22Rv1 (cell line): Measurements from ENCODE around the gene RAB40AL.
"Not testable (repeated sequence)": the region's sequence is repeated elsewhere in the genome, so short reads cannot be mapped to it uniquely, and the experiment has no call there.

Source experiments
- H3K27ac ChIP-seq: fragments of 450-650 bp; 2 replicates; pipeline ENCODE4 v1.5.1; 2017
- CTCF ChIP-seq: fragments of 450-650 bp; IDR thresholded peaks from 2 replicates; pipeline ENCODE4 v1.5.1; 2017; ENCODE audit warnings: mild to moderate bottlenecking
- ZFX ChIP-seq: fragments of 450-650 bp; IDR thresholded peaks from 2 replicates; pipeline ENCODE4 v1.6.1; 2017; ENCODE audit warnings: antibody characterized with exemption, borderline replicate concordance

RAB40AL gene

DNA sequence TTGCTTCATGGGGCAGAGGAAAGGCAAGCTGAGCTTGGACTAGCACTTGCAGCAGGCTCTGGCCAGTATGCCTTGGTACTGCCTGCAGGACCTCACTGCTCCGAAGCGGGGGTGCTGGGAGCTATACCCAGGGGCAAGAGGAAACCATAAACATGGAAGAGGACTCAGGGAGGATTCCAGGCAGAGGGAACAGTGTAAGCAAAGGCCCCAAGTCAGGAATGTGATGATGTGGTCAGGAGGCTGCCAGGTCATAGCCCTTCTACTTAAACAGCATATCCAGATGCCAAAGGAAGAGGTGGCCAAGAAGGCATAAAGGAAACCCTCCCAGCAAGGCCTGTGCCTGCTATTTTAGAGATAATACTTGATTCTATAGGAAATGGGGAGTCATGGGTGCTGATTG is 31.1 kb downstream of the RAB40AL start:
- H3K27ac ChIP-seq, result no peak overlapping the region
- no peak for TF ChIP-seq ZFX
- TF ChIP-seq CTCF, result no peak

DNA sequence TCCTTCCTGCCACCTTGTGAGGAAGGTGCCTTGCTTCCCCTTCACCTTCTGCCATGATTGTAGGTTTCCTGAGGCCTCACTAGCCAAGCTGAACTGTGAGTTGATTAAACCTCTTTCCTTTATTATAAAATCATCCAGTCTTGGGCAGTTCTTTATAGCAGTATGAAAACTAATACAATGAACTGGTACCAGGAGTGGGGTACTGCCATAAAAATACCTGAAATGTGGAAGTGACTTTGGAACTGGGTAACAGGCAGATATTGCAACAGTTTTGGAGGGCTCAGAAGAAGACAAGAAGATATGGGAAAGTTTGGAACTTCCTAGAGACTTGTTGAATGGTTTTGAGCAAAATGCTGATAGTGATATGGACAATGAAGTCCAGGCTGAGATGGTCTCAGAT is 34.5 kb downstream of the RAB40AL start:
- not testable (repeated sequence) for H3K27ac ChIP-seq

DNA sequence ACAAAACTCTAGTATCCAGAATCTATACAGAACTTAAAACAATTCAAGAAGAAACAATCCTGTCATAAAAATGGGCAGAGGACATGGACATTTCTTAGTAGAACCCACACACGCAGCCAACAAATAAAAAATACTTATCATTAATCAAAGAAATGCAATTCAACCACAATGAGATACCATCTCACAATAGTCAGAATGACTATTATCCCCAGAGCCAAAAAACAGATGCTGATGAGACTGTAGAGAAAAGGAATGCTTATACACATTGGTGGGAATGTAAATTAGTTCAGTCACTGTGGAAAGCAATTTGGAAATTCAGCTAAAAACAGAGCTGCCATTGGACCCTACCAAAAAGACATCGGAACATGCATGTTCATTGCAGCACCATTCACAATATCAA is 37.9 kb downstream of the RAB40AL start:
- no peak overlapping the region for H3K27ac ChIP-seq
- TF ChIP-seq CTCF, result no peak
- no peak for TF ChIP-seq ZFX

DNA sequence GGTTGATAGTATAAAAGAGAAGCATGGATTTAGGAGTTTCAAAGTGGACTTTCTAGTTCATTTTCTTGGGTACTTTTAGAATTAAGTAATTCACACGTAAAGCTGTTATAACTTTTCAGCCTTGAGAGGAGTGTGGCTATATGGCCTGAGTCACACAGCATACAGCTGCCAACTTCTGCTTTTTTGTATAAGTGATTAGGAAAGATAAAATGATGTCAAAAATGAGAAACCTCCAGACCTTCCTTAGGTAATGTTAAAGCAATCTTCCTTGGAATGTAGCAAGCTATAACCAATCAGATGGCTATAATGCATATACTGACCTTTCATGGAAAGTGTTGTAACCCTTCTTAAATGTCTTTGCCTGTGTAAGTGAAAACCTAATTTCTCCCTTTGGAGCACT is 39.2 kb downstream of the RAB40AL start:
- TF ChIP-seq CTCF (no peak), ZFX (no peak)
- no peak overlapping the region for H3K27ac ChIP-seq

GRCh38 chrX:102976793-102977495 is 39.9 kb downstream of the RAB40AL start:
- TF ChIP-seq CTCF (no peak), ZFX (no peak)
- no peak overlapping the region for H3K27ac ChIP-seq

DNA sequence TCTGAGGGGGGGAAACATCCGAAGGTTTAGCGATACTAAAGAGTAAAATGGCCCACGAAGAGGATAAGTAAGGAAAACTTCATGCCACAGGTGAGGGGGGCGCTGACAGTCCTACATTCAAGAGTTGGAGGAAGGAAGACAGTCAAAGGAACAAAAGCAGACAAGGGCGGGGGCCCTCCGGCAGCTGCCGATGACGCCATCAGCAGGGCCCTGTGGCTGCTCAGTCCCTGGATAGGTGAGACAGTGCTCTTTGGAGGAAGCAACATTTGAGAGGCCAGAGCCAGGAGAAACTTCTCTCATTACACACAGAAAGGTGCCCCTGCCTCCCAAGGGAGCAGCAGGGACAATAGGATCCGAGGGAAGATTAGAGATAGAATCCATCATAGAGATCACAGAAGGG is 41.5 kb downstream of the RAB40AL start:
- no peak overlapping the region for H3K27ac ChIP-seq
- TF ChIP-seq CTCF, result no peak
- no peak for TF ChIP-seq ZFX

GRCh38 chrX:102979536-102979935 is 42.5 kb downstream of the RAB40AL start:
- TF ChIP-seq CTCF, result no peak
- no peak for TF ChIP-seq ZFX
- H3K27ac ChIP-seq, result no peak overlapping the region

- TF ChIP-seq ZFX (no peak), CTCF (no peak)
- H3K27ac ChIP-seq, result no peak overlapping the region
These were observed 46.1 kb downstream of the RAB40AL start for GRCh38 chrX:102983205-102983604.
